Measurements from ENCODE around the gene GMDS.

GRCh38 chr6:1834646-1835516 is 410.5 kb downstream of the GMDS start:
- TF ChIP-seq POLR2A (IDR thresholded peaks at IDR 0.05) (no peak), CTCF (IDR thresholded peaks at IDR 0.05) (no peak)

Data from vagina (tissue), 2 donors.